ENCODE data around the gene FBXL7.

The FBXL7 gene

DNA sequence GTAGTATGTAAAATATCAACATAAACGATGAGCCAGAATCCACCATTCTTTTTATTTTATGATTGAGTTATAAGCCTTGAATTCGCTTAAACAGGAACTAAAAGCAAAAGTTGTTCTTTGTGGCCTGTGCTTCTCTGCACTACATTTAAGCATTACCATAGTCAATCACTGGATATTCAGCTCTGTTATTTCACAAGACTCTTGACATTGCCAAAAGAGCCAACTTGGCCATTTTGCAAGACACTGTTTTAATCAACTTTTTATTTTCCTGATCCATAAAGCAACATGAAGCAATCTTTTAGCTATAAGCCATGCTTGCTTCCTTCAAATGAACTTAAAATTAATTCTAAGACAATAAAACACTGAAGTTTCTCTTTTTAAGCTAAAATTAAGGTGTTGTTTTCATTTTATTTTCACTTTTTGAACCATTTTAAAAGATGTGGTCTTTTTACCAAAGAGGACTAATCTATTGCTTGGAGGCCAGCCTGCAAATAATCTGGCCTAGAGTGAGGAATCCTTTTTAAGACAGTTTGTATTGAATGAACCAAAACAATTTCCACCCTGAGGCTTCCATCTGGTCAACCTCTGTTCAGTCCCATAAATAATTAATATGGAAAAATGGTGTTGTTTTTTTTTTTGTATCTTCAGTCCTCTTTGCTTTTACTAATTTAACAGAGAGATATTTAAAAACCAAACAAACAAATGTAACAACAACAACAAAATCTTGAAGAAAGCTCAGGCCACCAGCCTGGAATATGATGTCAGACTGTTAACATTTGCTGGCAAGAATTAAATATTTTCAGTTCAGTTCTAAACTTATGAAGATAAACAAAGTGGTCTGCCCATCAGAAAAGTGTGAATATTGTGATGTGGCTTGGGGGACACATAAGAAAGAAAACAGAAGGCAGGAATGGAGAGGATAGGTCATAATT, 405.2 kb downstream of the FBXL7 start:
- DNase-seq = no peak

GRCh38 chr5:15914638-15915037, 414.7 kb downstream of the FBXL7 start:
- DNase-seq = no peak

DNA sequence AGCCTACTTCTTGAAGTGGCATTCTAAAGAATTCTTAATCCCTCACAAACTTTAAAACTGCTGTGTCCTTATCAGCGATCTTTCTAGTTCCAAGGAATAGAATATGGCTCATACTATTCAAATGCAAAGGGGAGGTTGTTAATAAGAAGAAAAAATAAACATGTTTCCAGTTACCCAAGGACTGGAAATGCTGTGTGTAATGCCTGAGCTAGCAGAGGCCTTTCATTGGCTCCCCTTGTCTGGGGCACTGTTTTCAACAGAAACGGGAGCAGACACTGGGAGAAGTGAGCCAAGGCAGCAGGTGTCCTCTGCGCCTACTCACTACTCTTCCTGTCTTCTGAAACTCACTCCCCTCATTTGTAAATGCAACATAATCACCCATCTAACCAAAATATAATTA, 426.6 kb downstream of the FBXL7 start:
- no peak for DNase-seq

DNA sequence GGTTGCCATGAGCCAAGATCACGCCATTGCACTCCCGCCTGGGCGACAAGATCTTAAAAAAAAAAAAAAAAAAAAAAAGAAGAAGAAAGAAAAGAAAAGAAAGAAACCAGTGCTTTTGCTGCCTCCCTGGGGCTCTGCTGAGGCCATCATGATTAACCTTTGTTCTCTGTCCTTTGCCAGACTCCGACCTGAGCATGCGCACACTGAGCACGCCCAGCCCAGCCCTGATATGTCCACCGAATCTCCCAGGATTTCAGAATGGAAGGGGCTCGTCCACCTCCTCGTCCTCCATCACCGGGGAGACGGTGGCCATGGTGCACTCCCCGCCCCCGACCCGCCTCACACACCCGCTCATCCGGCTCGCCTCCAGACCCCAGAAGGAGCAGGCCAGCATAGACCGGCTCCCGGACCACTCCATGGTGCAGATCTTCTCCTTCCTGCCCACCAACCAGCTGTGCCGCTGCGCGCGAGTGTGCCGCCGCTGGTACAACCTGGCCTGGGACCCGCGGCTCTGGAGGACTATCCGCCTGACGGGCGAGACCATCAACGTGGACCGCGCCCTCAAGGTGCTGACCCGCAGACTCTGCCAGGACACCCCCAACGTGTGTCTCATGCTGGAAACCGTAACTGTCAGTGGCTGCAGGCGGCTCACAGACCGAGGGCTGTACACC, 427.9 kb downstream of the FBXL7 start:
- DNase-seq = no peak

GRCh38 chr5:15929611-15930263, 429.8 kb downstream of the FBXL7 start:
- no peak for DNase-seq

GRCh38 chr5:15932066-15932465, 432.1 kb downstream of the FBXL7 start:
- DNase-seq = no peak

GRCh38 chr5:15933259-15934207, 433.6 kb downstream of the FBXL7 start:
- no peak for DNase-seq

- DNase-seq = no peak
Observed at GRCh38 chr5:15936505-15937245, 436.7 kb downstream of the FBXL7 start.

- no peak for DNase-seq
Observed at GRCh38 chr5:15937708-15938107, 437.7 kb downstream of the FBXL7 start.

GRCh38 chr5:15938186-15938585, 438.2 kb downstream of the FBXL7 start:
- DNase-seq = no peak

- no peak for DNase-seq
Observed at GRCh38 chr5:15938961-15939360, 439.0 kb downstream of the FBXL7 start.

- DNase-seq = no peak
Observed at GRCh38 chr5:15940905-15941304, 440.9 kb downstream of the FBXL7 start.

- no peak for DNase-seq
Observed at GRCh38 chr5:15943487-15943886, 443.5 kb downstream of the FBXL7 start.

DNA sequence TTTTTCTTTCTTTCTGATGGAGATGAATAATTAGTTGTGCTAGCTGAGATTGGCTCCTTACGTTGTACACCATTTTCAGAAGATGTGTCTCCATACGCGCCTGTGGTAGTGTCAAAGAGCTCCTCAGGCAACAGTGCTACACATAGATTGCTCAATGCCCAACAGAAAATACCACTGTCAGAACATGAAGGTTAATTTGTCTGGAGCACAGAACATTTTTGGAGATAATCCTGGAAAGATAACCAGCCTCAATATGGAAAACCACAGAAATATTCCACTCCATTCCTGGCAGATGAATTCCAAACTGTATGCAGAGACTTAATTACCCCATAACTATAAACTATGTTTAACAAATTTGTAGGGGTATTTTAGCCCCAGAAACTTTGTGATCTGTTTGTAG, 446.0 kb downstream of the FBXL7 start:
- no peak for DNase-seq

DNA sequence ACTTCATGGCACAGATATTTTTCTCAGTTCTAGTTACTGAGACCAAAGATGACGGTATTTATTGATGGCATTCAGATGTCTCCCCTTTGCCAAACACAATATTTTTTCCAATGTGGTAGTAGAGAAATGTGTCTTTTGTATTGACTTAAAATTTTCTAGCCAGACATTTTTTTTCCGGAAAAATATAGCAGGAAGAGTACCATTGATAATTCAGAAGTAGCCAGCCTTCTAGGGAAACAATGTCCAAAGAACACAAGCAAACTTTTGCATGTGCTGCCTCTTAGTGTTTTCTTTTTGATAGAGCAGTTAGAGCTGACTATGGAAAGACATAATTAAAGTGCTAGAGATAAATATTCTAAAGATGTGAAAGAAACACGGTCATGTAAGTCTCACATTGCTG, 448.2 kb downstream of the FBXL7 start:
- DNase-seq = no peak

DNA sequence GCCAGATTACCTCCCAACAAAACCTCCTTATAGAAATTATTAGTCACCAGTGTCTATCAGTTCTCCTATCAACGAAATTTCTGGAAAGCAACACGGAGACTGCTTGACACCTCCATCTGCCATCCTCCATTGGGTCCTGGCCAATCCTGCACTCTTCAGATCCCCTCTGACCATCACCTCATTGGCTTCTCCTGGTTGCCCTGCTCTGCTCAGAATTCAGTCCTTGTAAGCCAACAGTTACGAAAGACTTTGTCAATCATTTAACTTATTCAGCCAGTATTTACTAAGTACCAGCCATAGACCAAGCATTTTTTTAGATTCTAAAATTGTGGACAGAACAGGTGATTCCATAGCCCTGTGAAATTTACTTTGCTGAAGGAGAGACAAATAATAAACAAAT, 451.1 kb downstream of the FBXL7 start:
- DNase-seq = no peak

DNA sequence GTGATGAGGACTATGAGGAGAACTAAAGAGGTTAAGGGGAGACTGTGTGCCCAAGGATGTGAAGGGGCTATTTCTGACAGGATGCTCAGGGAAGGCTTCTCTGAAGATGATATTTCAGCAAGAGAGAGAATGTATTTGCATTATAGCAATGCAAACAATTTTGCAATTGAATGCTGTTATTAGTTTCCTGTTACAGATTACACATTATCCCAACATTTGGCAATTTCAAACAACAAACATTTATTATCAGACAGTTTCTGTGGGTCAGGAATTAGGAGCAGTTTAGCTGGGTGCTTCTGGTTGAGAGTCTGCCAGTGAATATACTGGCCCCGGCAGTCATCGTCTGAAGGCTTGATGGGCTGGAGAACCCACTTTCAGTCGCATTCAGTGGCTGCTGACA, 451.6 kb downstream of the FBXL7 start:
- no peak for DNase-seq

DNA sequence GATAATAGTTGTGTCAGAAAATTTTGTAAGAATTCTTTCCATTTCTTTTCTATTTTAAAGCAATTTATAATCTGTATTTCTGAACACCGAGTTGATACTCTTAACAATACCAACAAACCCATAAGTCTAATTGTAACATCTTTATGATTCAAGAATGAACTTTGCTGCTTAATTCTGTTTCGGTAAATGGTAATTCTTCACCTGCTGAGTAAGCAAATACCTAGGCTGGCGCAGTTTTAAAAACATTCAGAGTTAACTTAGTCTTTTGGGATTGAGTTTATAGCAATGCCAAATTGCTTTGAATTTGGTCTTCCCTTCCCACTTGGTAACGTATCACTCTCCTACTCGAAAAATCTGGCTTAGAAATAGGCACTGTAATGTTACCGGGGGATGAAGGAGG, 456.6 kb downstream of the FBXL7 start:
- no peak for DNase-seq

DNA sequence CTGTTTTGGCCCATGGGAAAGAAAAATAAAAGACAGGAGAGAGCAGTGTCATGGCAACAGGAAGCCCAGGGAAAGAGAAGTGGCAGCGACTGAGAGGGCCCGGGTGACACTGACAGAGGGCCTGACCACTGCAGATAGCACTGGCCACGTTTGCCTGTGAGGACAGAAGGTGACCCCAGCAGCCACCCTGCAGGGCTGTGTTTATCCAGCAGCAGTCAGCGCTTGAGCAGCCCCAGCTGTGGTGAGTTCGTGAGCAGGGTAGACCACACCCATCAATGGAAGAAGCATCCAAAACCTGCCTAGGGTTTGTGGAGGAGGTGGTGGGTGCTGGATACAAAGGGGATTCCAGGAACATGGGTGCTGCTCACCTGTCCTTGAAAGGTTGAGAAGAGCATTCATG, 457.1 kb downstream of the FBXL7 start:
- no peak for DNase-seq

DNA sequence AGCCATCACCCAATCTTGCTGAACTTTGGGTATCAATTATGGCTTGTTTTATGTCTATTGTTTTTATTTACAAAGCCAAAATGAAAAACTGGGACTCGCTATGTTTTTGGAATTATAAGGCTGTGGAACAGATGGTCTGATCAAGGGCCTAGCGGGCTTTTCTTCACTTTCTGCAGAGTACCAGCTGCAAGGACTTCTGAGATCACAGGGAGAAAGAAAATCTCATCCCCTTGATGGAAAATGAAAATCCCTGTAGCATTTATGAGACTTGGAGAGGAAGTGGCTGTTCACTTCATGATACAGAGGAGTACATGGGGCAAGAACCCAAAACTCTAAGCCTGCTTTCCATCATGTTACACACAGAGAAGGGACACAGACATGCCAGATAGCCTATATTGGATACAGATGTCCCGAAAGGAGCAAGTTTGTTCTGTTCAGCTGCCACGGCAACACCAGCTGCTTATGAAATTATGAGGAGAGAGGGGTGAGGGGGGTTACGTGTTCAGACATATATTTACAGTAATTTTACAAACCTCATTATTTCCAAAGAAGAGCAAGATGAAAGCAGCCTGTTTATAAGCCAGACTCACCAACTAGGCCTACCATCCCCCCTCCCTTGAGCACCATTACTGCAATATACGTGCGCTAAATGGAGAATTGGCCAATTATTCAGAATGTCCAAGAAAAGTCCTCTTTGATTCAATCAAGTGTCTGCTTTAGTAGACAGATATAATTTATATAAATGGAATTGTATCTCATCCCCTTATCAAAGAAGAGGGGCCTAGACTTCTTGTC, 459.6 kb downstream of the FBXL7 start:
- no peak for DNase-seq

DNA sequence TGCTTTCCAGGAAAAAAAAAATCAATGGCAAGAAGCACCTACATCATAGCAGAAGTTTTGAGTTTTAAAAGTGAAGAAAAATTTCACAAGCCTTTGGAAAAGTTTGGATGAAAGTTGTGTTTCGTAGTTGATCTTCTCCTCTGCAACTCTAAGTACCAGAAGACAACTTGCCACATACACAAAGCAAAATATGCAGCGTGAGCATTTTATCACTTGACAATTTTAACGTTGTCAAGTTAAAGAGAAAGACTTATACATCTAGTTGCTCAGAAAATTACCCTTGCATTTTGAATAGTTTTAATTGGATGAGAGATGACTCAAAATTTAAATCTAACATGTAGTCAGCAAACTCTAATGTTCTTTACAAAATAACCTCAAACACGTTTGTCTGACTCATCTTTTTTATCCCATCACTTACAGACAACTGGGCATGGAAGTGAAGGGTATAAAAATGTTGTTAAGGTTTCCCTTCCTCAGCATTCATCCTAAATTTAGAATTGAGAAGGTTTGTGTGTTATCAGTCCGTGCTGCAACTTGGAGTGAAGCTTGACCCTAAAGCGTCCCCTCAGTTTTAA, 466.2 kb downstream of the FBXL7 start:
- no peak for DNase-seq

All from activated CD4-positive, alpha-beta T cell treated with anti-CD3 and anti-CD28 coated beads for 4 hours (primary cell).